Transverse colon (tissue), 3 donors: ENCODE results near the gene PCCA.

ENCODE experiments used
- CTCF ChIP-seq, 5 experiments: fragments of 200-600 bp in 3 of 5; fragments of 450-650 bp in 2 of 5; sonication (generic) in 3 of 5; IDR thresholded peaks; 1 replicate in 2 of 5; 2 replicates in 3 of 5; pipeline ENCODE4 v1.5.1; 2016 to 2017; ENCODE audit warnings: antibody characterized with exemption in 5 of 5, inconsistent platforms in 3 of 5, mild to moderate bottlenecking in 2 of 5, moderate library complexity in 1 of 5
- EP300 ChIP-seq: sonication (generic); formaldehyde crosslinking; IDR thresholded peaks from one replicate; pipeline ENCODE4 v1.6.1; 2017; ENCODE audit warnings: antibody characterized with exemption, low read depth

GRCh38 chr13:100483841-100484381 is 395.0 kb downstream of the PCCA start:
- TF ChIP-seq CTCF (IDR thresholded peaks at IDR 0.05), result no peak
- TF ChIP-seq EP300, result no peak
